GM10847 (cell line): Measurements from ENCODE around the gene RPS21.

Experiments used
- POLR2A ChIP-seq: IDR thresholded peaks from 2 replicates; pipeline ENCODE4 v1.6.1; 2011; ENCODE audit not compliant: insufficient read length; ENCODE audit errors: extremely low read depth

Gene RPS21

DNA sequence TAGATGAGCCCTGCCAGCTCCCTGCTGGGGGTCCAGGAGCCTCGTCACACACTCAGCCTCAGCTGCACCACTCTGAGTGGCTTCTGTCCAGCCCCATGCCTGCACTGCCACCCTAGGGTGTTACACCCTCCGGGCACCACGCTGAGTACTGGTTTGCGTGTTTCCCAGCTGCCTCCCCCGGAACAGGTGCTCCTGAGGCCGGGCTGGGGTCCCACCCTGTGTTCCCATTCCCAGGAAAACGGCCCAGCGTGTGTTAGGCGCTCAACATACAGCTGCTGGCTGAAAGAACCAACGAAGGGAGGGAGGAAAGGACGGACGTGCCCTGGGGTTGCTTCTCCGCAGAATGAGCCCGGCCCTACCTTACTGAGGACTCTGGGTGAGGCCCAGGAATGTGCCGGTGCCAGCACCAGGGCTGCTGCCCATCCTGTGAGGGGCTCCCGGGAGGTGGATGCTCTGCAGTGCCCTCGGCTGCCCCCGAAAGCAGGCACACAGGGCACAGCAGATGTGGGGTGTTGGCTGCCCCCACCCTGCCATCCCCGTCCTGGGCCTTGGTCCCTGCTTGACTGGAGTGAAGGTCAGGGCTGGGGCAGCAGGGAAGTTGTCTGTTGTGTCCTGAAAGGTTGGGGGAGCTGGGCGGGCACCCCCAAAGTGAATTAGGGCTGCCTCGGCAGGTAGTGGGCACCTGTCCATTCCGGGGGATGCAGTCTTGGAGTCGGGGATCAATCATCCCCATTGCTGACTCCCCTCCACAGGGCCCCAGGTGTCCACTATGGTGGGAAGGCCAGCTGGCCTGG is 36.1 kb upstream of the RPS21 start:
- TF ChIP-seq POLR2A = no peak

DNA sequence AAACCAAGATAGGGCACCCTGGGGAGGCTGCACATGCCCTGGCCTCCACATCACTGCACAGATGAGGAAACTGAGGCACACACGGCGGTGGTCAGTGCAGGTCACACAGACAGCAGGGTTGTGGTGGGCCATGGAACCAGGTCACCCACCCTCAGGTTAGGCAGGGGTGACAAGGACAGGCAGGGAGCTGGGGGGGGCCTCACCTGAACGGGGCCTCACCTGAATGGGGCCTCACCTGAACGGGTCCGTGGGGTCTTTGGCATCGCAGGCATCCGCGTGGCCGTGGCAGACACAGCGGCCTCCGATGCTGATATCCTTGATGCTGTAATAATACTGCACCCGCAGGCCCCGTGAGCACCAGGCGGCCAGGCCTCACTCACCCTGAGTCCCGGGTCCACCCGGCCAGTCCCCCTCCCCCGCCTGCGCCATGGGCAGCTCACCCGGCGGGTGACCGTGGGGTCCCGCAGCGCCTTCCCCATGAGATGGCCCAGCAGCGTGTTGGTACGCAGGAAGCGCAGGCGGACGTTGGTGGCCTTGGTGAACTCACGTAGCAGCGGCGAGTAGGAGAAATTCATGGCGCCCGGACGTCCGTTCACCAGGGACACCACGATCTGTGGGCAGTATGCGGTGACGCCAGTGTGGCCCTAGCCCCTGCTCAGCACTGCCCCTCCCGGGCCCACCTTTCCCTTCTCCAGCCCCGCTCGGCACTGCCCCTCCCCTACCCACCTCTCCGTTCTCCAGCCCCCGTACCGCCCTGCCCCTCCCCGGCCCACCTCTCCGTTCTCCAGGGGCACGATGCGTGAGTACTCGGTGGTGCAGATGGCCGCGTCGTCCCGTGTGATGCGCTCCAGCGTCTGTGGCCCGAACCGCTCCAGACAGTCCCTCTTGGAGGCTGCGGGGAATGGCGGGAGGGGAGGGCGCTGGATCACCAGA is 35.2 kb upstream of the RPS21 start:
- TF ChIP-seq POLR2A = no peak

GRCh38 chr20:62352402-62353288 is 34.3 kb upstream of the RPS21 start:
- no peak for TF ChIP-seq POLR2A

DNA sequence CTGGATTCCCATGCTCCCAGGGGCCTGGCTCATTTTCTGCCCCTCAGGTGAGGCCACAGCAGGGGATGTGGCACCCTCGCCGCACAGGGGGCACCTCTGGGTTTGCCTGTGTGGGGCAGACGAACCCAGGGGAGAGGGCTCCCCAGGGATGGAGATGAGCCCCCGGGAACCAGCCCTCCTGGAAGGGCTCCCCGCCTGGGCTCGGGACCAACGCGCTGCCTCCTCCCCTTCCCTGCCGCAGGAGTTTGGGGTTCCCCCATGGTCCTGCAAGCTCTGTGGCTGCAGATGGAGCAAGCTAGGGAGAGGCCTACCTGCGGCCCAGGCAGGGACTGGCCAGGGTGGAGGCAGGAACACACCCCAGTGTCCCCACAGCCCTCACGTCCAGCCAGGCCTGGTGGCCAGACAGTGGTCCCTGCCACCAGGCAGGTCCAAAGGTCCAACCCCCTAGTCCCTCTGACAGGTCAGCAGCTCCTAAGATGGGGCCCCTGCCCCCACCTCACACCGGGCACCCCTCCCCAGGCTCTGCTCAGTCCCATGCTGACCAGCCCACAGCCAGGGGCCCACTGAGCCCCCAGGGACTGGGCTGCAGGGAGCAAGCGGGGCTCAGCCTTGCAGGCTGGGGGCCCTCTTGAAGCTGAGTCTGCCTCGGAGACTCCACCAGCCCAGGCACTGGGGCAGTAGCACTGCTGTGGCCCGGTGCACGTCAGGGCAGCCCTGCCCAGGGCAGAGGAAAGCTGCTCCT is 33.4 kb upstream of the RPS21 start:
- TF ChIP-seq POLR2A = no peak

GRCh38 chr20:62354031-62354808 is 32.7 kb upstream of the RPS21 start:
- TF ChIP-seq POLR2A = no peak

GRCh38 chr20:62354811-62355341 is 32.0 kb upstream of the RPS21 start:
- TF ChIP-seq POLR2A = no peak

- TF ChIP-seq POLR2A = no peak
These were observed 31.4 kb upstream of the RPS21 start for GRCh38 chr20:62355516-62355877.

GRCh38 chr20:62355878-62356588 is 30.9 kb upstream of the RPS21 start:
- no peak for TF ChIP-seq POLR2A

GRCh38 chr20:62356589-62357186 is 30.2 kb upstream of the RPS21 start:
- no peak for TF ChIP-seq POLR2A

- TF ChIP-seq POLR2A = no peak
These were observed 29.7 kb upstream of the RPS21 start for GRCh38 chr20:62357187-62357667.

- no peak for TF ChIP-seq POLR2A
These were observed 29.2 kb upstream of the RPS21 start for GRCh38 chr20:62357681-62358080.
